IMR-90 (cell line): ENCODE data around the gene ZNF362. TPM values are rescaled to one million over a fixed set of nuclear protein-coding genes. Genes with fewer than 3 reads are reported as not detected.

Source experiments
- ATAC-seq: fragments of 200-7000 bp; cut with Tn5 transposase; 2 replicates; pipeline ENCODE4 v1.9.1; 2020; ENCODE audit warnings: low read depth, mild to moderate bottlenecking, moderate library complexity
- BruUV-seq: library from RNA; stranded (reverse); fragments of 400-500 nt; replicated peaks from 2 replicates; lab custom pipeline; 2021; lab: Mats Ljungman, UMichigan
- CTCF ChIA-PET: fragments of 300-600 bp; formaldehyde crosslinking; extraction: SDS; loops from one replicate; lab custom pipeline; 2021; ENCODE audit warnings: antibody characterized with exemption; lab: Yijun Ruan, JAX
- POLR2A ChIA-PET: fragments of 300-600 bp; sonication (Branson Sonifier 250); formaldehyde crosslinking; loops from one replicate; lab custom pipeline; 2022; ENCODE audit warnings: antibody characterized with exemption; ENCODE audit not compliant: unreplicated experiment; lab: Charles Lee
- DNase-seq: peaks from one replicate; pipeline ENCODE4 v3.0.0; 2013
- H2AFZ ChIP-seq: replicated peaks from 2 replicates; pipeline ENCODE3; 2013; ENCODE audit warnings: low read length, mild to moderate bottlenecking; ENCODE audit not compliant: poor library complexity
- H2AK5ac ChIP-seq: 2 replicates; pipeline ENCODE4 v1.6.1; 2013; ENCODE audit warnings: low read depth, low read length, inconsistent platforms
- H2AK9ac ChIP-seq: replicated peaks from 2 replicates; pipeline ENCODE3; 2013; ENCODE audit warnings: mild to moderate bottlenecking, low read depth, low read length, moderate library complexity; ENCODE audit not compliant: poor library complexity
- H2BK120ac ChIP-seq: 2 replicates; pipeline ENCODE4 v1.6.1; 2013; ENCODE audit warnings: low read depth, low read length, inconsistent platforms
- H2BK15ac ChIP-seq: 3 replicates; pipeline ENCODE4 v1.6.1; 2013; ENCODE audit warnings: low read depth, low read length, inconsistent platforms
- H2BK20ac ChIP-seq: 2 replicates; pipeline ENCODE4 v1.6.1; 2013; ENCODE audit warnings: low read depth, mild to moderate bottlenecking, inconsistent platforms, low read length, moderate library complexity
- H2BK5ac ChIP-seq: 2 replicates; pipeline ENCODE4 v1.6.1; 2013; ENCODE audit warnings: mild to moderate bottlenecking, low read depth, low read length, inconsistent platforms; ENCODE audit not compliant: poor library complexity, severe bottlenecking
- H3K14ac ChIP-seq: replicated peaks from 2 replicates; pipeline ENCODE4 v1.6.1; 2013; ENCODE audit warnings: low read depth, low read length, inconsistent platforms
- H3K18ac ChIP-seq: 2 replicates; pipeline ENCODE4 v1.6.1; 2013; ENCODE audit warnings: low read depth, low read length, control low read depth
- H3K23ac ChIP-seq: 2 replicates; pipeline ENCODE4 v1.6.1; 2013; ENCODE audit warnings: low read depth, low read length, inconsistent platforms
- H3K27ac ChIP-seq: 2 replicates; pipeline ENCODE4 v1.5.1; 2013; ENCODE audit warnings: mild to moderate bottlenecking, control low read depth, low read length; ENCODE audit not compliant: insufficient read depth
- H3K27me3 ChIP-seq: 2 replicates; pipeline ENCODE4 v1.6.1; 2013; ENCODE audit warnings: low read length; ENCODE audit not compliant: control insufficient read depth, insufficient read depth
- H3K36me3 ChIP-seq: 2 replicates; pipeline ENCODE4 v1.6.1; 2013; ENCODE audit warnings: low read length, mixed read lengths; ENCODE audit not compliant: control insufficient read depth, insufficient read depth
- H3K4ac ChIP-seq: 2 replicates; pipeline ENCODE4 v1.6.1; 2013; ENCODE audit warnings: low read depth, low read length, inconsistent platforms
- H3K4me1 ChIP-seq: 2 replicates; pipeline ENCODE4 v1.6.1; 2013; ENCODE audit warnings: low read length, mixed read lengths; ENCODE audit not compliant: control insufficient read depth, insufficient read depth
- H3K4me2 ChIP-seq: 2 replicates; pipeline ENCODE4 v1.6.1; 2013; ENCODE audit warnings: low read depth, mild to moderate bottlenecking, control low read depth, low read length, moderate library complexity
- H3K4me3 ChIP-seq: 2 replicates; pipeline ENCODE4 v1.5.1; 2013; ENCODE audit warnings: low read depth, mild to moderate bottlenecking, control low read depth, low read length, moderate library complexity; ENCODE audit not compliant: insufficient read depth
- H3K56ac ChIP-seq: 2 replicates; pipeline ENCODE4 v1.6.1; 2013; ENCODE audit warnings: low read length, inconsistent platforms; ENCODE audit not compliant: insufficient read depth; ENCODE audit errors: extremely low read depth
- H3K79me1 ChIP-seq, 2 experiments: 2 replicates each; pipeline ENCODE4 v1.6.1; 2013; ENCODE audit warnings: low read length in 2 of 2, inconsistent platforms in 1 of 2, low read depth in 1 of 2
- H3K9ac ChIP-seq: 2 replicates; pipeline ENCODE4 v1.6.1; 2013; ENCODE audit warnings: low read depth, low read length, control low read depth
- H3K9me1 ChIP-seq: 2 replicates; pipeline ENCODE4 v1.6.1; 2013; ENCODE audit warnings: low read length, inconsistent platforms; ENCODE audit not compliant: insufficient read depth
- H3K9me3 ChIP-seq: 2 replicates; pipeline ENCODE4 v1.6.1; 2013; ENCODE audit warnings: low read length; ENCODE audit not compliant: control insufficient read depth, insufficient read depth
- H4K20me1 ChIP-seq: 2 replicates; pipeline ENCODE4 v1.6.1; 2013; ENCODE audit warnings: low read length, inconsistent platforms; ENCODE audit not compliant: insufficient read depth
- H4K5ac ChIP-seq: 2 replicates; pipeline ENCODE4 v1.6.1; 2013; ENCODE audit warnings: mild to moderate bottlenecking, low read depth, low read length, control low read depth
- H4K8ac ChIP-seq, 2 experiments: 2 replicates each; pipeline ENCODE4 v1.6.1; 2013; ENCODE audit warnings: low read depth in 2 of 2, low read length in 2 of 2, control low read depth in 1 of 2, inconsistent platforms in 1 of 2
- H4K91ac ChIP-seq: 2 replicates; pipeline ENCODE4 v1.6.1; 2013; ENCODE audit warnings: low read depth, low read length, inconsistent platforms; ENCODE audit not compliant: insufficient read depth
- BHLHE40 ChIP-seq: fragments of 150-350 bp; IDR thresholded peaks from 2 replicates; pipeline ENCODE4 v1.6.1; 2016; ENCODE audit warnings: mild to moderate bottlenecking, low read depth, low read length
- MAFK ChIP-seq: IDR thresholded peaks from 2 replicates; pipeline ENCODE4 v1.6.1; 2012; ENCODE audit warnings: low read depth, low read length, improper control_type of control experiment
- NFE2L2 ChIP-seq: fragments of 150-350 bp; IDR thresholded peaks from 2 replicates; pipeline ENCODE4 v1.6.1; 2016; ENCODE audit warnings: low read depth, mild to moderate bottlenecking, low read length
- POLR2A ChIP-seq: IDR thresholded peaks from 2 replicates; pipeline ENCODE4 v1.6.1; 2012; ENCODE audit warnings: mild to moderate bottlenecking, low read depth, low read length
- RAD21 ChIP-seq: IDR thresholded peaks from 2 replicates; pipeline ENCODE4 v1.6.1; 2012; ENCODE audit warnings: low read length, improper control_type of control experiment
- RCOR1 ChIP-seq: IDR thresholded peaks from 2 replicates; pipeline ENCODE4 v1.6.1; 2012; ENCODE audit warnings: mild to moderate bottlenecking, low read length, improper control_type of control experiment; ENCODE audit not compliant: insufficient replicate concordance
- RFX5 ChIP-seq: IDR thresholded peaks from 2 replicates; pipeline ENCODE4 v1.8.0; 2012; ENCODE audit warnings: low read depth, mild to moderate bottlenecking, low read length, moderate library complexity
- USF2 ChIP-seq: fragments of 150-350 bp; IDR thresholded peaks from 2 replicates; pipeline ENCODE4 v1.6.1; 2017; ENCODE audit warnings: mild to moderate bottlenecking, antibody characterized with exemption, low read length, low read depth
- WGBS, 2 experiments: methylation state at CpG; one replicate each; pipeline versions ENCODE4 v1.1.5 to v1.1.7; 2013; ENCODE audit warnings: missing lambda C conversion rate in 2 of 2; ENCODE audit not compliant: insufficient read length in 1 of 2; ENCODE audit errors: extremely low coverage in 2 of 2; 5-methylcytosine and 5-hydroxymethylcytosine counted together
- dilution Hi-C: fragments of 300-500 bp; cut with HindIII; formaldehyde crosslinking; loops from one replicate; pipeline ENCODE4 v1.14.3; 2018; ENCODE audit warnings: low sequenced_read_pairs; ENCODE audit not compliant: unreplicated experiment
- in situ Hi-C: fragments of 300-500 bp; cut with MboI; formaldehyde crosslinking; loops from 3 replicates; pipeline ENCODE4 v1.14.3; 2019; ENCODE audit warnings: low sequenced_read_pairs, inconsistent platforms, mixed read lengths
- intact Hi-C: fragments of 100-400 bp; cut with micrococcal nuclease; formaldehyde crosslinking; loops from 2 replicates; pipeline ENCODE4 v1.10.0; 2022
- polyA plus RNA-seq, 3 experiments: library from polyadenylated mRNA; depleted of rRNA; stranded (reverse); fragments of >200 nt; gene quantifications; 2 replicates each; pipeline ENCODE4 v1.2.3, GENCODE V29; 2012; ENCODE audit warnings: low replicate concordance in 1 of 3
- total RNA-seq: library from RNA; depleted of rRNA; stranded (reverse); fragments of >200 nt; gene quantifications from 2 replicates; pipeline ENCODE4 v1.2.3, GENCODE V29; 2012

The ZNF362 gene
- total and polyA plus RNA-seq, 2 of the 4 experiments (the other 2 are of a cell fraction): 5.7 to 12.9 TPM

- Histone ChIP-seq H2BK20ac (no peak overlapping the region), H3K4me3 (no peak overlapping the region), H3K36me3 (peaks cover 33% of the 10 kb centered on the region), H3K4me1 (peaks cover 9% of the 10 kb centered on the region), H3K27ac (no peak overlapping the region), H3K56ac (no peak overlapping the region), H3K23ac (no peak overlapping the region), H2BK120ac (no peak overlapping the region), H3K14ac (no peak overlapping the region), H4K8ac (no peak overlapping the region), H3K4ac (no peak overlapping the region), H4K20me1 (peaks cover 34% of the 10 kb centered on the region), H2BK15ac (no peak overlapping the region), H3K9ac (no peak overlapping the region), H3K4me2 (no peak overlapping the region), H4K5ac (no peak overlapping the region), H2BK5ac (no peak overlapping the region), H2AFZ (no peak overlapping the region), H2AK5ac (no peak overlapping the region), H3K18ac (no peak overlapping the region), H3K79me1 (peaks cover 6 to 21% of the 10 kb centered on the region in 2 experiments; a peak in 3 of 4 replicates), H3K9me1 (peaks cover 16% of the 10 kb centered on the region; the same call in 1 of the 2 replicates), H3K27me3 (no peaks in the 10 kb centered on the region), H3K9me3 (no peaks in the 10 kb centered on the region), H4K91ac (no peak overlapping the region), H2AK9ac (no peak overlapping the region)
- DNase-seq (no peak), ATAC-seq (peak; percentile 8; the same call in 1 of the 2 replicates)
- no TSS peak for BruUV-seq
- ChIA-PET POLR2A (interaction anchor here (0.6 kb wide), 1 partner anchor 15 kb away, joined by 4 read pairs; no protein-coding TSS in a partner anchor), CTCF (interaction anchor here (1.1 kb wide), 2 partner anchors 24 to 138 kb away, joined by 3 to 4 read pairs; no protein-coding TSS in a partner anchor)
- 88% methylated on average over 1 of the region's 12 CpGs; no CpG with 5 or more reads in 1 of the 2 experiments for whole genome bisulfite sequencing, 2 experiments
- TF ChIP-seq RAD21: no peak
- no peak for TF ChIP-seq BHLHE40
- no peak for TF ChIP-seq NFE2L2
- TF ChIP-seq RFX5: no peak
- no peak for TF ChIP-seq MAFK
- TF ChIP-seq POLR2A: no peak
- TF ChIP-seq RCOR1: no peak
- no peak for TF ChIP-seq USF2
- intact Hi-C loops (no loop called here), in situ Hi-C loops (no loop called here), dilution Hi-C loops (no loop called here)
Measured at GRCh38 chr1:33319949-33320618, 63.8 kb downstream of the ZNF362 start.
